GM18511 (cell line): ENCODE measurements around the gene ZNF90.
"Not testable (repeated sequence)": the region's sequence is repeated elsewhere in the genome, so short reads cannot be mapped to it uniquely, and the experiment has no call there.

ENCODE experiments used
- ATAC-seq: cut with Tn5 transposase; IDR thresholded peaks from one replicate; pipeline ENCODE4 v1.9.1; 2021; ENCODE audit warnings: mild to moderate bottlenecking, moderate library complexity; ENCODE audit not compliant: unreplicated experiment

ZNF90 gene

GRCh38 chr19:20077791-20078463 lies at the start of gene ZNF90:
Gene ZNF90 (plus strand): TSS chr19:20078000. CDS start chr19:20078133, 133 bp downstream.
- peak; percentile 96 for ATAC-seq

- ATAC-seq, result no peak
Observed at GRCh38 chr19:20028611-20029010, 49.2 kb upstream of the ZNF90 start.

- ATAC-seq, result no peak
Observed at GRCh38 chr19:20035935-20036334, 41.9 kb upstream of the ZNF90 start.

- no peak for ATAC-seq
Observed at GRCh38 chr19:20038358-20039202, 39.2 kb upstream of the ZNF90 start.

GRCh38 chr19:20039203-20039723 lies 38.5 kb upstream of the ZNF90 start, which contains the start of gene ZNF682:
Gene ZNF682 (minus strand): TSS chr19:20039505. CDS start chr19:20039345, 160 bp downstream.
- ATAC-seq, result peak; percentile 98

- ATAC-seq, result no peak
Observed at GRCh38 chr19:20044663-20045062, 33.1 kb upstream of the ZNF90 start.

- ATAC-seq, result not testable (repeated sequence)
Observed at GRCh38 chr19:20045742-20046141, 32.1 kb upstream of the ZNF90 start.

- ATAC-seq, result peak; percentile 95
Observed at GRCh38 chr19:20051841-20052768, 25.7 kb upstream of the ZNF90 start.

GRCh38 chr19:20058738-20059137 lies 19.1 kb upstream of the ZNF90 start:
- ATAC-seq, result not testable (repeated sequence)

- no peak for ATAC-seq
Observed at GRCh38 chr19:20060282-20060681, 17.5 kb upstream of the ZNF90 start.

- ATAC-seq, result no peak
Observed at GRCh38 chr19:20066861-20067260, 10.9 kb upstream of the ZNF90 start.

GRCh38 chr19:20067943-20068342 lies 9.9 kb upstream of the ZNF90 start:
- ATAC-seq, result no peak

GRCh38 chr19:20068559-20068958 lies 9.2 kb upstream of the ZNF90 start:
- not testable (repeated sequence) for ATAC-seq

- no peak for ATAC-seq
Observed at GRCh38 chr19:20070691-20071090, 7.1 kb upstream of the ZNF90 start.

- ATAC-seq, result no peak
Observed at GRCh38 chr19:20072936-20073335, 4.9 kb upstream of the ZNF90 start.

GRCh38 chr19:20078581-20079031 lies 806 bp downstream of the ZNF90 start:
- no peak for ATAC-seq

GRCh38 chr19:20079476-20079875 lies 1.7 kb downstream of the ZNF90 start:
- no peak for ATAC-seq

GRCh38 chr19:20080656-20081055 lies 2.9 kb downstream of the ZNF90 start:
- no peak for ATAC-seq

- not testable (repeated sequence) for ATAC-seq
Observed at GRCh38 chr19:20082232-20082833, 4.5 kb downstream of the ZNF90 start.

GRCh38 chr19:20082876-20083275 lies 5.1 kb downstream of the ZNF90 start:
- ATAC-seq, result not testable (repeated sequence)
